A204.1 (cell line): ENCODE results near the gene FGF10.

ENCODE experiments used
- FAIRE-seq: peaks from 2 replicates; lab custom pipeline; 2012; peaks lifted over from hg19 to GRCh38; lab: Jason Lieb, UNC

Gene FGF10

DNA sequence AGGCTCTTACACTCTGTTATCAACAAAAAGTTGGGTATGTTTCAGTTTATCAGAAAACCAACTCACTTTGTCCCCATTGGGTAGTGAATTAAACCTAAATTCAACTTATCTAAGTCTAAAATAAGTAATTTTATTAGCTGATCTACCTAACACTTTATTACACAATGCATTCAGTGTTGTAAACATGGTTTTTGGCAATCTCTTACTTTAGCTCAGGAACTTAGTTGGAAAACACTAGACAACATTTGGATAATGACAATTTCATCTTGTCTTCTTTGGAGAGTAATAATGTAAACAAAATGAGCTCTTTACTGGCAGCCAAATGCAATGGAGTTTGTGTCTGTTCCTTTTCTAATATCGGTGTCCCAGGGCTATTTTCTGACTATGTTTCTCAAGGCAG is 33.0 kb downstream of the FGF10 start:
- FAIRE-seq, result no peak

DNA sequence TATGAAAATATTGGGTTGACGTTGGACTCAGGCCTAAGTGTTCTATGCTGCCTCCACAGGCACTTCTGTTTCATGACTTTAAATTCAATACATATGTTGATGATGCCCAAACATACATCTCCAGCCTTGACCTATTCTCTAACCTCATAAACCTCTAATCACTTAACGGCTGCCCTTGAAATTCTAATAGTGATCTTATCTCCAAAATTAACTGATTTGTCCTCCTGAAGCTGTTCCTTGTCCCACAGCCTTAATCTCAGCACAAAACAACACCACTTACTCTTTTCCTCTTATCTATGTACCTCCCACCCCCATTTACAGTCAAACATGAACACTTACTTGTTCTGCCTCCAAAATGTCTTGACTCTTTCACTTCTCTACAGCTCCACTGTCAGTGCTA is 43.3 kb downstream of the FGF10 start:
- FAIRE-seq, result no peak

DNA sequence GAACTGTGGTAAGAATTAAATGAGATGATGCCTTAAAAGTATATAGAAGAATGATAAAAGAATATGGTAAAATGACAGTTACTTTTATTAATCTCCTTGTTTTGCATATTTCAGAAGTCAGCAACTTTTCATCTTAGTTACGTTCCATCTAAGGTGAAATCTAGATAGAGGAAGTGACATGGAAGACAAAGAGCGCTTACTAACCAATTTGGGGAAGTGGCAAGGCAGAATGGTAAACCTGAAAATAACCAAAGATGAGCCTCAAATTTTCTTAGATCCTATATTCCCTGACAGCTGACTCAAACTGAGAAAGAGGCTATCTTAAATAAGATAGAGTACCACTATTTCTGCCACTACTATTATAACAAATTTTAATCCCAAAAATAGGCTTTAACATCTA is 52.5 kb downstream of the FGF10 start:
- FAIRE-seq, result no peak

DNA sequence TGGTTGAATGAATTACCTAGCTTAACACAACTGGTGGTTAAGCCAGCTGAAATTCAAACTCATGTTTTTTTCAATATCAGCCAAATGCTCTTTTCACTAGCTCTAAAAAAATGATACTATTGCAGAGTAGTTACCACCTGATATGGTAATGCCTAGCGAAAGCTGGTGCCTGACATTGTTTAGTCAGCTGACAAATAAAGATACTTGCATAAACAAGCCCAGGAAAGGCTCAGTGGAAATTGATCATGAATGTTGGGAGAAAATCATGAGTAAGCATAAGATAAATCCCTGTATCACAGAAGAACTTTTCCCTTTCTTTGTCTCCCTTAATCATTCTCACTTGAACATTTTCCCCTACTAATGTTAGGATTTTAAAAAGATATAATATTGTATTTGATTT is 54.6 kb downstream of the FGF10 start:
- no peak for FAIRE-seq

DNA sequence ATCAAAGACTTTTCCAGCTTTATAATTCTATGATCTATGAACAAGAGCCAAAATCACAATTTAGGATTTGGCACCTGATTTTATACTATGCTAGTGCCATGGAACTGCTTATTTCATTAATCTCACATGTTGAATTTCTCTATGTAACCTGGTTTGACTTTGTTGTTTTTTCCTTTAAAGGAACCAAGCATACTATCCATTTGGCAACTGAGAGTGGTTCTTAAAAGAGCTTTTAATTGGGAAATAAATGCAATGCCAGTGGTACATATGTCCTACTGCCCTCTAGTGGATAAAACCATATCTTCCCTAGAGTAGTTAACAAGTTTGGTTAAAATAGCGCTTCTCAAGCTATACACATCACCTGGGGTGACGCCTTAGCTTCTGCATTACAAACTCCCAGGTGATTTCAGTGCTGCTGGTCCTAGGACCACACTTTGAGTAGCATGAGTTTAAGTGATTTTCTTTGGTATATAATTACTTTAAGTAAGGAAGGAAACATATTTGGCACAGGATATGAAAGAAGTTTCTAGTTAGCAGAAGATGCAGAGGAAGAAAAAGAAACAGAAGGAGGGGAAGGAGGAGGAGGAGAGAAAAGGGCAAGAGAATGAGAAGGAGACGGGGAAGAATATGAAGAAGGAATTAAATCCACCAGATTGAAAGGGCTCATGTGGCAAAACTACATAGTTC is 56.8 kb downstream of the FGF10 start:
- no peak for FAIRE-seq

DNA sequence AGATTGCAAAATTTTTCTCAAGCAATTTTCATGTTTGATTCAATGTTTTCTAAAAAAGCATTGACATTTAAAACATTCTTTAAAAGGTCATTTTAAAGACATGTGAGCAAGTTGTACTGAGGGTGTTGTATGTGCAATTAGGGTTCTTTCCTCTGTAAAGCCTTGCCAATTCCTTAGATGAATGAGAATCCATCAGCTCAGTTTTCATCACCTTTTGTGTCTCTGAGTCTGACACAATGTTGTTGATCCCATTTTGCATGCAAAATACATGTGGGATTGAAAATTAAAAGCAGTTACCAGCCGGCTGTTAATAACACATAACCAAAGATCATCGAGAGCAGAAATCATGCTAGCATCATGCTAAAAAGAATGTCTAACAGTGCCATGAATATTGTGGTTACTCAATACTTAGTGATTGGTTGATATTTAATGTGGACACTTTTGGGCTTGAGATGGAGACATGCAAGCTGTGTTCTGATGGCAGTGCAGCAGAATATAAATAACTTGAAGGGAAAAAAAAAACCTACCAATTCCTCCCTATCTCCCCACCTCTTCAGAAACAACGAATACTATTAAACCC is 57.7 kb downstream of the FGF10 start:
- FAIRE-seq, result no peak

- FAIRE-seq, result no peak
These were observed 59.5 kb downstream of the FGF10 start for GRCh38 chr5:44329716-44330115.

GRCh38 chr5:44321144-44321725 is 68.0 kb downstream of the FGF10 start:
- FAIRE-seq, result no peak

GRCh38 chr5:44320188-44320587 is 69.0 kb downstream of the FGF10 start:
- FAIRE-seq, result no peak

DNA sequence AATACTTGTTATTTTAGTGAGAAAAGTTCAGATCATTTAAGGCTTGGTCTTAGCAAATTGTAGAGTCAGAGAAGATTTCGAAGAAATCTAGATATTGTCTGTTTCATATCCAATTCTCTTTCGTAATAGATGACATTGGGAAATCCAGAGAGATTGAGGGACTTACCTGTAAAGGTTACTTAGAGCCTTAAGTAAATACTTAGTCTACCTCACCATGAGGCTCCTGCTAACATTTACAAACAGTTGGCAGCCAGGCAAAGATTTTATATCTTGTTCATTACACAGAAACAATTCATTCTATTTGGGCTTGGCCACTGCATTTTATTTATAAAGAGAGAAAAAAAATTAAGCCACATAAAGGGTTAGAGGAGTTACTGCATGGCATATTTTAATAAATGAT is 70.3 kb downstream of the FGF10 start:
- FAIRE-seq, result no peak

DNA sequence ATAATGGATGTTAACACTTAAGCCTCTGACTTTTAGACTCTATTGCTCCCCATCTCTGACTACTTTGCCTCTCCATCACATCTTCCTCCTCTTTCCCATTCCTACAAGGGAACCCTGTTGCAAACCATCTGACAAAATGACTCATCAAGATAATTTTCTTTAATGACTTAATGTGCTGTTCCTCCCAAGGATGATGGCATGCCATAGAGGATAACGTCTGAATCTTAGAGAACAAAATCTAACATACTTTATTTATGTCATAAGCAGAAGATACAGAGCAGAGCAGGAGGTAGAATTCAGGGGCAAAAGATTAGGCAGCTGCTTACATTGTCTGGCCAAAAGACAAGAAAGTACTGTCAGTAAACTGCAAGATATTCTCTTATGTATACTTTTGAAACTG is 76.8 kb downstream of the FGF10 start:
- no peak for FAIRE-seq

DNA sequence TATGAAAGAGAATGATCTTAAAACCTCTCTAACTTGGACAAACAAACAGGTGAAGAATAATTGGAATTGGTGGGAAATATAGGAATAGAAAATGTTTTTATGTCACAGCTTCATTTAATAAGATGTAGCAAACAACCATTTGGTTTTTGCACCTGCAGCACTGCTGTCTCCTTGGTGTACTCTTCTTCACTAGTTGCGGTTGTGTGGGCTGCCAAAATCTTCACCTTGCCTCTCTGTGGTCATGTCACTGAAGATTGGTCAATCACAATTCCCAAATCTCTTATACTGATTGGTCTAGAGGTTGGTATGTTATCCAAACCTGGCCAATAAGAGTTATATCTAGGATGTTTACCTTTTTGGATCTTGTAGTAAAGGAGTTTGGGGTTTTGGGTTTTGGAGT is 88.7 kb downstream of the FGF10 start:
- FAIRE-seq, result no peak

- FAIRE-seq, result no peak
These were observed 89.8 kb downstream of the FGF10 start for GRCh38 chr5:44299394-44299793.

GRCh38 chr5:44294516-44294915 is 94.7 kb downstream of the FGF10 start:
- no peak for FAIRE-seq

DNA sequence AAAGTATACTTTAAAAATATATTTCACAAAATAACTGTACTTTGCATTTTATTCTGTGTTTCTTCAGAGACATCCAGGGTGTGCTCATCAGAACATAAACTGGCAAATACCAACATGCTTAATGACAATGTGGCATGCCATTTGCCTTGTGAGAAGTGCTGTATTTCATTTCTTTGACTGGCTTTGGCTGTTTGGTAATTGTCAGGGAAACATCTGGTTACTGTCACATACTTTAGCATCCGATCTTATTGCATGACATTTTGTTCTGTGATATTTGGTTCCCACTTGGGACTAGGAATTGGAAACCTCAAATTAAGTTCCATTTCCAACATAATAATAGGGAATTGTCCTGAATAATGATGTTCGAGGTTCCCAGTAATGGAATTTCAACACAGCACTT is 96.5 kb downstream of the FGF10 start:
- FAIRE-seq, result no peak

- FAIRE-seq, result no peak
These were observed 110.8 kb downstream of the FGF10 start for GRCh38 chr5:44278469-44278868.

GRCh38 chr5:44275908-44276307 is 113.3 kb downstream of the FGF10 start:
- FAIRE-seq, result no peak

DNA sequence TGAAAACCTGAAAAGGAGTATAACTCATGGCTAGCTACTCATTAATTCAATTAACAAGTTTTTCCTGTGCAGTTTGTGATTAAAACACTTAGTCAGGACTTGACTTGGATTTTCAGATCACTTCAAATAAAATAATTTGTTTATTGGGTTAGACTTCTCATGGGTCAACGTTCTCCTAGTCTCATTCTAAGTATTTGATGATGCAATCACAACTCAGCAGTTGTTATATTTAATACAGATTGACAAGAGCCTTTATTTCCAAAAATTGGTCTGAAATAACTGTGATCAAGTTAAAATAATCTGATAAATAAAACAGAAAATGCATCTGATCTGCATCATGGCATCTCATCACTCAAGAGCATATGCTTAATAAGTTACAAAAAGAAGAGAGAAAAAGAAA is 113.9 kb downstream of the FGF10 start:
- no peak for FAIRE-seq

GRCh38 chr5:44267909-44268308 is 121.3 kb downstream of the FGF10 start:
- no peak for FAIRE-seq

GRCh38 chr5:44266882-44267576 is 122.2 kb downstream of the FGF10 start:
- FAIRE-seq, result no peak

- no peak for FAIRE-seq
These were observed 123.5 kb downstream of the FGF10 start for GRCh38 chr5:44265713-44266112.

GRCh38 chr5:44260793-44261192 is 128.4 kb downstream of the FGF10 start:
- no peak for FAIRE-seq

DNA sequence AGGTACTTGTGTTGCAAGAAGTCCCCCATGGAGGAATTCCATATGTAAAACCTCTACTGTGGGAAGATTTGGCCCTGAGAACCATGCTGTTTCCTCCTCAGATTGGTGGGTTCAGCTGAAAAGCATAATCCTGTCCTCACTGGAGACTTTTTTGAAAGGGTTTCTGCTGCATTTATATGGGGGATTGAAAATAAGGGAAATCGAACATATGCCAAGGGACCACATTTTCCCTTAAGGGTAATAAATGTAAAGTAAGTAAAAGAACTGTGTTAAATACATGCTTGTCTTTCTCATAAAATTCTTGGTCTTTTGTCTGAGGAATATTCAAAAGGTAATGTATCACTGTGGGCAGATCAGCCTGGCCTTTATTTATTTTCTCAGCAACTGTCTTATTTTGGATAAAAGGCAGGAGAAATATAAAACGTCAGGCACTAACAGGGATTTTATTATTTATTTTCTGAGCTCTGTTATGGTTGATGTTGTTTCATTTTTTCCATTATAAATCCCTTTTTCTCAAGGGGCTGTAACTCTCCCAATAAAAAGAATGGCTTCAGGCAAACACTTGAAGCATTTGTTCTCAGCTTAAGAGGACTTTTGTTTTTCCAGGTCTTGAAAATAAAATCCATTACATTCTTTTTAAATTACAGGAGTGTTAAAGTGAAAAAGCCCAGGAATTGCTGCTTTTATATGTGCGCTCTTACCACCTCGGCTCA is 131.4 kb downstream of the FGF10 start:
- no peak for FAIRE-seq
